GM18517 (cell line): Measurements from ENCODE around the gene ZNF428.
A peak's percentile ranks its signal among the peaks of the same experiment; 100 is the strongest.
"Not testable (repeated sequence)": the region's sequence is repeated elsewhere in the genome, so short reads cannot be mapped to it uniquely, and the experiment has no call there.

Experiments
- ATAC-seq: cut with Tn5 transposase; IDR thresholded peaks from one replicate; pipeline ENCODE4 v1.9.1; 2021; ENCODE audit warnings: mild to moderate bottlenecking, moderate library complexity; ENCODE audit not compliant: unreplicated experiment

ZNF428 gene

DNA sequence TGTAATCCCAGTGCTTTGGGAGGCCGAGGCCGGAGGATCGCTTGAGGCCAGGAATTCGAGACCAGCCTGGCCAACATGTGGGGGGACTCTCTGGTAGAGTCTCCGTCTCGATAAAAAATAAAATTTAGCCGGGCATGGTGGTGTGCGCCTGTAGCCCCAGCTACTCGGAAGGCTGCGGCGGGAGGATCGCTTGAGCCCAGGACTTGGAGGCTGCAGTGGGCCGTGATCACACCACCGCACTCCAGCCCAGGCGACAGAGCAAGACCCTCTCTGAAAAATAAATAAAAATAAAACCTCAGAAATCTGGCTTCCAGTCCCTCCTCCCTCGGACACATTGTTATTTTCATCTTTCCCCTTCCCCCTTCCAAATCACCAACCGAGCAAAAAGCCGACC, 23.8 kb downstream of the ZNF428 start:
- ATAC-seq: peak; percentile 12

DNA sequence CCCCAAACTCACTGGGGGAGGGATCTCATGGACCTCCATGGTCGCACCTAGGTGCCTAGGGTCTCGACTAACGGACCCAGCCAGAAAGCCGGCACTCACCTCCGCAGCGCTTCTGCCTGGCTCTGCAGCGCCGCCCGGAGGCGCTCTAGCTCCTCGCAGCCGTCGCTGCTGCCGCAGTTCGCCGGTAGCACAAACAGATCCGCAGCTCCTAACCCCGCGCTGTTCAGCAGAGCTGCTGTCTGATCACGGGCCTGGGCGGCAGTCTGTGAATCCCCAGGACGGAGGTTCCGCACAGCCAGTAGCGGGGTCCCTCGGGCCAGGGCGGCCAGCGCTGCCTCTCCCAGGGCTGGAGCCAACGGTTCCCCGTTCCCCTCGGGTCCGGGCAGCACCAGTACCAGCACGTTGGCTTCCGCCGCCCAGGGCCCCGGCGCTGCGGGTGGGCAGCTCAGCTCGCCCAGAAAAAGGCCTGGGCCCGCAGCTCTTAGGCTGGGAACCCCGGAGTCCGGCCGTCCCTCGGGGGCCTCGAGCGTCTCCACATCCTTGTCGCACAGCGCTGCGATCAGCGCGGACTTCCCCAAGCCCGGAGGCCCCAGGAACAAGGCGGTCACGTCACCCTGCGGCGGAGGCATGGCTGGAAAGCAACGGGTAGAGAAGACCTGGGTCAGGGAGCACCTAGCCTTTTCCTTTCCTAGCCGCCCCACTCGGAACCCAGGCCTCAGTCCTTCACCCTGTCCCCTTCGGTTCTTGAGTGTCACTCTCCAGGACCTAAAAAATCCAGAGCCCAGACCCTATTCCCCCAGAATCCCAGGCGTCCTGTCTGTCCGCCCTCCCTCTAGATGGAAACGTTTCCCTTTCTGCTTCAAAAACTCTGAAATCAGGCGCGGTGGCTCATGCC, 24.5 kb downstream of the ZNF428 start:
- ATAC-seq: no peak

DNA sequence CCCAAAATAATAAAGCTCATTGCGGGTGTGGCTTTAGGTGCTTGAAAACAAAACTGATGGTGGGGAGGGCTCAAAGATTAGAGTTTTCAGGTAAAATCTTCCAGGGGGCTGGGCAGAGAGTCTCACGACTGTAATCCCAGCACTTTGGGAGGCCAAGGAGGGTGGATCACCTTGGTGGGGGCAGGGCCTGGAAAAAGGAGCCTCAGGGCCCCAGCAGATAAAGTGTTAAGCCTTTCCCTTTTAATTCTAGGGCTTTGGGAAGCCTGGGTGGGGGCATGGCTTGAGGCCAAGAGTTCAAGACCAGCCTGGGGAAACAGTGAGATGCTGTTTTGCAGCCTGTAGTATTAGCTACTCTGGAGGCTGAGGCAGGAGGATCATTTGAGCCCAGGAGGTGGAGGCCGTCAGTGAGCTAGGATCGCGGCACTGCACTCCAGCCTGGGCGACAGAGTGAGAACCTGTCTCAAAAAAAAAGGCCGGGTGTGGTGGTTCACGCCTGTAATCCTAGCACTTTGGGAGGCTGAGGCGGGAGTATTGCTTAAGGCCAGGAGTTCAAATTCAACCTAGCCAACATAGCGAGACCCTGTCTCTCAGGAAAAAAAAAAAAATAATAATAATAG, 25.2 kb downstream of the ZNF428 start:
- no peak for ATAC-seq

DNA sequence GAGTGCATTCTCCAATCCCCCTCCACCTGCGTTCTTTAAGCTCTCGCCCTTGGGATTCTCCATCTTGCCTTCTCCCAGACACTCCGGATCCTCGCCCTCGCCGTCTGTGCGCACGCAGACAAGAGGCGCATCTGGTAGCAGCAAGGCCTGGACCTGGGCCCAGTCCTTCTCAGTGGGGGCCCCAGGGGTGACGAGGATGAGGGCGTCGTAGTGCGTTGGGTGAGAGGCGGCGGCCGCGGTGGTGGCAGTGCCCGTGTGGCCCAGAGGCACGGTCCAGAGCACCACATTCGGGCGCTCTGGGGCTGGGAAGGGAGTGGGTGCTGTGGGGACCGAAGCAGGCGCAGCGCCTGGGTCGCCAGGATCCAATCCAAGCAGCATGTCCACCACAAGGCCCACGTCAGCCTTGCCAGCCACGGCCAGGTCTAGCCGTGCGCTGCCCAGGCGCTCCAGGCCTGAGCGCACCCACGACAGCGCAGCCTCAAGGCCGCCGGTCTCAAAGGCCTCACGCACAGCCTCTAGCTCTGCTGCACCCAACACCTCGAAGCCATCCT, 26.6 kb downstream of the ZNF428 start:
- no peak for ATAC-seq

DNA sequence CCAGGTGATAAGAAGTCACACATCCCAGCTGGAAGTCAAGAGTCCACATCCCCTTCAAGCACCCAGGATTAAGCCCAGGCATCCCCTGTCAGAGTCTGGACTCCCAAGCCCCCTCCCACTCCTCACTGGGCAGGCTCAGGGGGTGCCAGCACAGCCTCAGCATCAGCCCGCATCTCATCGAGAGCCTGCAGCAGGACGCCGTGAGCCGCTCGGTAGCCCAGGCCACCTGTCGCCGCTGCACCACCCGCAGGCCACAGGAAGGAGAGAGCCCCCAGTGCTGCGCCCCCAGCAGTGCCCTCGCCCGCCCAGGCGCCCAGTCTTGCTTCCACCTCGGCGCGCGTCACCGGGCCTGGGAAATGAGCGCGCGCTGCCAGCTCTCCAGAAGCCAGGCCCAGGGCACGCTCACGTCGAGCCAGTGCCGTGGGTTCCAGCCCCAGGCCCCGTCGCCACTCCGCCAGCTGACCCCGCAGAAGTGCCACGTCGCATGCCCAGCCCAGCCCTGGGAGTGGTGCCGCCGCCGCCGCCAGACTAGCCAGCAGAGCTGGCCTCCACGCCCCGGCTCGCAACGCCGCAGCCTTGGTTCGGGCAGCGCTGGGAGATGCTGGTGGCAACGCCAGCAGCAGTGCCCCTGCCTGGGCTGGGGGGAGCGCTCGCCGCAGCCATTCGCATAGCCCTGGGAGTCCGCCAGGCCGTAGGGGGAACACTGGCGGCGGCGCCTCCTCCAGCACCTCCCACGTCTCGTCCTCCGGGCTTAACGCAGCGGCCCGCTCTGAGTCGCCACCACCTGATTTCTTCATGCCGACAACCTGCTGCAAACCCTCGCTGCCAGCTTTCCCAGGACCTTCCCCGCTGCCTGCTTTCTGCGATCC, 27.3 kb downstream of the ZNF428 start:
- no peak for ATAC-seq

DNA sequence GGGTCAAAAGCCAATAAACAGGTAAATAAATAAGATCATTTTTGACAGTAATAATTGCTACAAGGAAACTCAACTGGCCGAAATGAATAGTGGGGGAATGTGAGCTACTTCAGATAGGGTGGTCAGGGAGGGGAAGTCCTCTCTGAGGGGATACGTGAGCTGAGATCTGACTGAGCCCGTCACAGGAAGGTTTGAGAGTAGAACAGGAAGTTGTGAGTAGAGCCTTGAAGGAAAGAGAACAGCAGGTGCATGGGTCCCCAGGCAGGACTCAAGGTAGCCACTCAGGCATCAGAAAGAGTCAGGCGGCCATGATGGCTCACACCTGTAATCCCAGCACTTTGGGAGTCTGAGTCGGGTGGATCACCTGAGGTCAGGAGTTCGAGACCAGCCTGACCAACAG, 29.8 kb downstream of the ZNF428 start:
- ATAC-seq: no peak

DNA sequence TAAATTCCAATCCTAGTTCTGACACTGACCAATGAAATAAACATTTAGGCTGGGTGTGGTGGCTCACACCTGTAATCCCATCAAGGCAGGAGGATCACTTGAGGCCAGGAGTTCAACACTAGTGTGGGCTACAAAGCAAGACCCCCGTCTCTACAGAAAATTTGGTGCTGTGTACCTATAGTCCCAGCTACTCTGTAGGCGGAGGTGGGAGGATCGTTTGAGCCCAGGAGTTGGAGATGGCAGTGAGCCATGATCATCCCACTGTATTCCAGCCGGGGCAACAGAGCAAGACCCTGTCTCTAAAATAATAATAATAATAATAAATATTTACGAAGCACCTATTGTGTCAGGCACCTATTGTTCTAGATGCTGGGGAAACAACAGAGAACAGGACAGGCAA, 30.2 kb downstream of the ZNF428 start:
- no peak for ATAC-seq

DNA sequence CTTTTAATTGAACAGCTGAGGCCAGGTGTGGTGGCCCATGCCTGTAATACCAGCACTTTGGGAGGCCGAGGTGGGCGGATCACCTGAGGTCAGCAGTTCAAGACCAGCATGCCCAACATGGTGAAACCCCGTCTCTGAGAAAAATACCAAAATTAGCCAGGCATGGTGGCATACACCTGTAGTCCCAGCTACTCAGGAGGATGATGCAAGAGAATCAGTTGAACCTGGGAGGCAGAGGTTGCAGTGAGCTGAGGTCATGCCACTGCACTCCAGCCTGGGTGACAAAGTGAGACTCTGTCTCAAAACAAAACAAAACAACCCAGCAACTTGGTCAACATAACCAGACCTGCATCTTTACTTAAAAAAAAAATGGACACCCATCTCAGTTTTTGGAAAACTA, 32.4 kb downstream of the ZNF428 start:
- ATAC-seq: not testable (repeated sequence)

DNA sequence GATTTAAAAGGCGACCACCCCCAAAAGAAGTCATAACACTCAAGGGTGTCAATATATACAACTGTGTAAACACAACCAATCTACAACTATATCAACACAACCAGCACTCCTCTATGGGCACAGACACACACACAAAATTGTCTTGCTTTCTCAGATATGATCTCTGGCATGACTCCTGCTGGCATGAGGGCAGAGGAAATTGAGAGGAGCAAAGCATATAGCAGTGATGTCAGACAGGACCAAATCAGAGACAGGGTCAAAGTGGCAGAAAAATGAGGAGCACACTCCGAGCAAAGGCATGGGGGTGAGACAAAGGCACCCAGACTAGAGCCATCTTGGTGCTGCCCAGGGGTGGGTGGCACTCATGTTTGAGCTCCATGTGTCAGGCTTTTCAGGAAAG, 33.1 kb downstream of the ZNF428 start:
- no peak for ATAC-seq

DNA sequence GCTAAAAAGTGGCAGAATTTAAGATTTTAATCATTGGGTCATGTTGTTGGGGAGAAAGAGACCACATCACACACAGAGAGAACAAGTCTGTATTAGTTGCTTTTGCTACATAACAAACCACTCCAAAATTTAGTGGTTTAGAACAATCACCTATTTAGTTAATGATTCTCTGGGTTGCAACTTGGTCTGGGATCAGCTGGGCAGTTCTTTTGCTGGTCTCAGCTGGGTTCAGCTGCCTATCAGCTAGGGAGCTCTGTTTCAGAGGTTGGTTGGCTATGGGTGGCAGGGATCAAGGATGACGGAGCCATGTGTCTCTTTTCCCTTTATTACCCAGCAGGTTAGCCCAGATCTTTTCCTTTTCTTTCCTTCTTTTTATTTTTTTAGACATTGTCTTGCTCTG, 34.9 kb downstream of the ZNF428 start:
- no peak for ATAC-seq

DNA sequence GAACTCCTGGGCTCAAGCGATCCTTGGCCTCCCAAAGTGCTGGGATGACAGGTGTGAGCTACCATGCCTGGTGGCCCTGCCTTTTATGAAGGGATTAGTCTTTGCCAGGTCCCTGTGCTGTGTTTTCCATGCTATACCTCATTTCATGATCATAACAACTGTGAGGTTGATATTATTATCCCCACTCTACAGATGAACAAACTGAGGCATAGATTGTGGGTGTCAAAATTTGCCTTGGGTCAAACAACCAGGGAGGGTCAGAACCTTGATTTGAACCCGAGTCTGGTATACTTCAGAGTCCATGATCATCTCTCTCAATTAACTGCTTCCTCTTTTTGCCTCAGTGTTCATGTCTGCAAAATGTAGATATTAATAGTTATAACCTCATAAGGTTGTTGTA, 36.9 kb downstream of the ZNF428 start:
- no peak for ATAC-seq

DNA sequence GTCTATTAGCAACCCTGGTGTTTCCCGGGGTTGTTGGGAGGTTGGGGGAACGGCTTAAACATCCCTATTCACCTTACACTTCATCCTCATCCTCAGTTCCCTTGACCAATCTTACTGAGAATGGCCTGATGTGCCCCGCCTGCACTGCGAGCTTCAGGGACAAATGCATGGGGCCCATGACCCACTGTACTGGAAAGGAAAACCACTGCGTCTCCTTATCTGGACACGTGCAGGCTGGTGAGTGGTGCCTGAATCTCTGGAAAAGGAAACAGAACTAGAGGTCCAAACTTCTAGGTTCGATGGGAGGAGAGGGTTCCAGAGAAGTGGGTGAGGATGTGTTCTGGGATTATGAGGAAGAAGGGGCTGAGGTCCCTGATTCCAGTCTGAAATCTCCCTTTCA, 38.0 kb downstream of the ZNF428 start:
- ATAC-seq: no peak

DNA sequence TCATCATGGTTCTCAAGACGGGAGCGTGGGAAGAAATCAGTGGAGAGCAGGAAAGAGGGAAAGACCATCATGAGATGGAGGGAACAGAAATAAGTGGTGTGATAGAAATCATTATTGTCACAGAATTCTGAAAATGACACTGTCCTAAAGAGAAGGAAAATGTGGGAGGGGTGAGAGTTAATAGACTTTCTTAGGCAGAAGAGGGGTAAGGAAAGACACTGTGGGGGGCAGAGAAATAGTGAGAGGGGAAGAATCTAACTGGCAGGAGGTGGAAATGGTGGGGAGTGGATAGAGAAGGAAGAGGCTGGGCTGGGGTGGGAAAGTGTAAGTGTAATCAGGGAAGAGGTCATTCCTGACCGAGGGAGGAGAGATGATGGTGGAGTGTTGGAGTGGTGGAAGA, 40.6 kb downstream of the ZNF428 start:
- ATAC-seq: no peak

DNA sequence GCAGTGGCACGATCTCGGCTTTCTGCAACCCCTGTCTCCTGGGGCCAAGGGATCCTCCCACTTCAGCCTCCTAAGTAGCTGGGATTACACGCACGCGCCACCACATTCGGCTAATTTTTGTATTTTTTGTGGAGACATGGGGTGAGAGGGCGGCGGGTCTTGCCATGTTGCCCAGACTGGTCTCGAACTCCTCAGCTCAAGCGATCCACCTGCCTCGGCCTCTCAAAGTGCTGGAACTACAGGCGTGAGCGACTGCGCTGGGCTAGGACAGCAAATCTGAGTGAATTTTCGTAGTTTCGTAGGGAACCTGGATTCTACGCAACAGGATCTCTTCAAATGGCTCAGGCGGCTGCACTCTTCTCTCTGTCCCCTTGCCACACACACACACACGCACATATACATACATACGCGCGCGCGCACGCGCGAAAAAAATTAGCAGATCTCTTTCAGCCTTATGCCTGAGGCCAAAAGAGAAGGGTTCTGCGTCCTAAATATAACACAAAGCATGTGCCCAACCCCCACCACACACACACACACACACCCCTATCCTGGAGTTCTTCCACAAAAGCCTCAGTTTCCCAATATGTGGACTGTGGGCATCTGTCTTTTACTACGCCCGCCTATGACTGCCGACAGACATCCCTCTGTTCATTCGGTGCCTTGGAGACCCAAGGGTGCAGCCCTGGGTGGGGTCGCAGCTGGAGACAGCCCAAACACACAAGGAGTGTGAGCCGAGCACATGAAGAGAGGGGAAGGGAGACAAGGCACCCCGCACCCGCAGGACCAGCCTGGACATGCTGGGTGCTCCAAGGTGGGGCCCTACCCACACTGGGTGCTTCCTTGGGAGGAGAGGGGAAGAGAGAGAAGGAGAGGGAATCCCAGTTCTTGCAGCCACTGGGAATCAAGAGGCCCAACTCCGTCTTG, 43.2 kb downstream of the ZNF428 start:
- no peak for ATAC-seq

DNA sequence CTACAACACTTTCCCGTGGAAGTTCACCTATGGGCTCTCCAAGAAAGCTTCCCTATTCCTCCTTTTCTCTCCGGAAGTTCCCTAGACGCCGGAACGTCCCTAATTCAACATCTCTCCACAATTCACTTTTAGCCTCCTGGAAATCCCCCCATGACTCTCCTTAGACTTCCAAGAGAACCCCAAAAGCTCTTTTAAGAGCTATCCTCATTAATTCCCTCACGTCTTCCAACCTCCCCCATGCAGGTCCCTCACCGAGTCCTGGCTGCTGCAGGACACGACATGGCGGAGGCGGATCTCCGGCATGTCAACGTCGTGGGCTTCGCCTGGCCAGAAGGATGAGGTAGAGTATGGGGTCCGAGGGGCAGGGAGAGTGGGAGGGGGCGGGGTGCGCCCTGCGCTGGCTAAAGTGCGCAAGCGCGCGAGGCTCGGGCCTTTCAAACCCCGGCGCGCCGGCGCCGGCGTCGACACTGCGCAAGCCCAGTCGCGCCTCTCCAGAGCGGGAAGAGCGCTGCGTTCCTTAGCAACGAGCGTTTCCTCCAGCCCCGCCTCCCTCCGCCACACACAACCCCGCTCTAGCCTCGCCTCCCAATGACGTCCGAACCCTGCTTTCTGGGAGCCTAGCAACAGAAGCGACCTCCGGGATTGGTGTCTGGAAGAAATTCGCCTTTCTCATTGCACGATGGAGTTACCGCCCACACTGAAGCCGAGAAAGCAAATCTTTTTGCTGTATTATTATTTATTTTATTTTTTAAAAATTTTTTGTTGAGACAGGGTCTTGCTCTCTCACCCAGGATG, 44.1 kb downstream of the ZNF428 start, which contains the start of the genes PINLYP and XRCC1:
Gene PINLYP (plus strand): TSS at position 646 of the 795 bp plus-strand sequence. CDS start 1,391 bp downstream, outside the sequence.
Gene XRCC1 (minus strand): TSS at position 372 of the 795 bp plus-strand sequence. CDS start 69 bp downstream, at position 303.
- ATAC-seq: peak; percentile 93

DNA sequence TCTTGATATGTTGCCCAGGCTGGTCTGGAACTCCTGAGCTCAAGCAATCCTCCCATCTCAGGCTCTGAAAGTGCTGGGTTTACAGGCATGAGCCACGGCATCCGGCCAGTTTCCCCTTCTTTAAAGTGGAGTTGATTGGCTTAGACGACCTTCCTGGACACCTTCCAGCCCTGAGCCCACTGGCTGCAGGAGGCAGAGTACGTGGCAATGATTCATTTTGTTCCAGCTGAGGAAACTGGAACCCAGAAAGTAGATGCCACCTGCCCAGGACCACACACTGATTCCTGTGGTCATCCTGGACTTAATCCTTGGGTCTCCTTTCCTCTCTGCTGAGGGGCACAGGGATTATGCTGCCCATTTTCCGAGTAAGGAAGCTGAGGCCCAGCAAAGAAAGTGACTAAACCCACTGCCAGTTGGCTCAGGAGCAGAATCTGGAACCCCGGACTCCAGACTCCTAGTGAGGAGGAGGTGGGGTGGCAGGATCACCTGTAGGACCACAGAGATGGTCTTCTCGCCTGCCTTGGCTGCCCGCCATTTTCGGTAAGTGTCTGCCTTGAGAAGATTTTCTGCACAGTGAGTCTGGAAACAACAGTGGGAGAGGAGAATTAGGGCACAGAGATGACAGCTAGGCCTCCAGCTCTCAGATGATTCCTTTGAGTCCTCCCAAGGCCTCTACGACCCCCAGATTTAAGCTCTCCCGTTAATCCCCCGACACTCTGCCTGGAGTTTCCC, 44.8 kb downstream of the ZNF428 start:
- ATAC-seq: no peak

DNA sequence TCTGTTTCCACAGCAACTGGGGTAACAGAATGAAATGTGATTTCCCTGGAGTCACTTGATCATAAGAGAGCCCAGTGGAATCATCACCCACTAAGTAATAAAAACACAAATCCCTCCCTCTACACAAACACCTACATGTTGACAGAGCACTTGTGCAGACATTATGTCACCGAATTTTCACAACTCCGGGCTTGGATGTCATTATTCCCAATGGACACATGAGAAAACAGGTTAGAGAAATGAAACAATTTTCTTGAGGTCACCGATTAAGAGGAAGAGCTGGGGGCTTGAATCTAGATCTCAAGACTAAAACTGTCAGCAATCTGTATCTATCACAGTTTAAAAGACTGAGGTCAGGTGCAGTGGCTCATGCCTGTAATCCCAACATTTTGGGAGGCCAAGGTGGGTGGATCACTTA, 47.2 kb downstream of the ZNF428 start:
- ATAC-seq: no peak

DNA sequence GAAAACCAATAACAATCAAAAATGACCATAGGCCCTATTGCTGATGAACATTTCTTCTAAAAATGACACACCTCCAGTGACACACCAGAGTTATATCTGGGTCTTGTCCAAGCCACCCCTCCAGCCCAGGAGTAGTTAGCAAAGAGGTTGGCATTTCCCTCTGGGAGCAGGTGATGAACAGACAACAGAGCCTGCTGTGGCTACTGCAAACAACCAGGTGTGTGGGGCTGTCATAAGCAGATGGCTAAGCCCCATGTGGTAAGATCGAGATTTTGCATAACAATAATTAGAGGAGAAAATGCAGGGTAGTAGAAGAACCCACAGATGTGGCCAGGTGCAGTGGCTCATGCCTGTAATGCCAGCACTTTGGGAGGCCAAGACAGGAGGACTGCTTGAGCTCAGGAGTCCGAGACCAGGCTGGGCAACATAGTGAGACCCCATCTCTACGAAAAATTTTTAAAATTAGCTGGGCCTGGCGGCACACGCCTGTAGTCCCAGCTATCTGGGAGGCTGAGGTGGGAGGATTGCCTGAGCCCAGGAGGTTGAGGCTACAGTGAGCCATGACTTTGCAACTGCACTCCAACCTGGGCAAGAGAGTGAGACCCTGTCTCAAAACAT, 49.1 kb downstream of the ZNF428 start:
- ATAC-seq: no peak
